ENCODE data around the gene PRKN.

- TF ChIP-seq POLR2A (IDR thresholded peaks at IDR 0.05) (no peak), CTCF (IDR thresholded peaks at IDR 0.05) (no peak)
Measured at GRCh38 chr6:161533266-161533665, 1194.3 kb downstream of the PRKN start.
